Osteoblast (primary cell): ENCODE data around the gene CCL20. TPM values are rescaled to one million over a fixed set of nuclear protein-coding genes. Genes with fewer than 3 reads are reported as not detected.

Experiments
- DNase-seq: peaks from one replicate; pipeline ENCODE4 v3.0.0; 2011; ENCODE audit warnings: low spot score, mixed read lengths; ENCODE audit not compliant: insufficient read length; ENCODE audit errors: missing footprints
- H2AFZ ChIP-seq: 2 replicates; pipeline ENCODE4 v1.6.0; 2011; ENCODE audit warnings: mild to moderate bottlenecking, low read length
- H3K27ac ChIP-seq: 2 replicates; pipeline ENCODE4 v1.5.1; 2011; ENCODE audit warnings: mild to moderate bottlenecking, low read depth, low read length, moderate library complexity
- H3K27me3 ChIP-seq: 2 replicates; pipeline ENCODE4 v1.6.0; 2012; ENCODE audit warnings: mild to moderate bottlenecking, control low read depth, inconsistent platforms, low read length, moderate library complexity; ENCODE audit not compliant: insufficient read depth
- H3K36me3 ChIP-seq: 2 replicates; pipeline ENCODE4 v1.5.1; 2011; ENCODE audit warnings: mild to moderate bottlenecking, low read length, control low read depth, moderate library complexity; ENCODE audit not compliant: insufficient read depth
- H3K4me1 ChIP-seq: 2 replicates; pipeline ENCODE4 v1.5.1; 2011; ENCODE audit warnings: mild to moderate bottlenecking, low read length, control low read depth, moderate library complexity; ENCODE audit not compliant: insufficient read depth
- H3K4me2 ChIP-seq: 2 replicates; pipeline ENCODE4 v1.6.0; 2011; ENCODE audit warnings: mild to moderate bottlenecking, low read length; ENCODE audit not compliant: insufficient read depth
- H3K4me3 ChIP-seq: fragments of 200-600 bp; sonication (generic); 3 replicates; pipeline ENCODE4 v1.5.1; 2012; ENCODE audit warnings: mild to moderate bottlenecking, low read length, inconsistent platforms; ENCODE audit not compliant: insufficient read depth
- H3K79me2 ChIP-seq: 2 replicates; pipeline ENCODE4 v1.6.0; 2012; ENCODE audit warnings: mild to moderate bottlenecking, low read length, control low read depth, inconsistent platforms; ENCODE audit not compliant: insufficient read depth
- H3K9me3 ChIP-seq: 2 replicates; pipeline ENCODE4 v1.5.1; 2011; ENCODE audit warnings: low read depth, low read length, control low read depth
- H4K20me1 ChIP-seq: 2 replicates; pipeline ENCODE4 v1.6.0; 2012; ENCODE audit warnings: mild to moderate bottlenecking, low read length, control low read depth; ENCODE audit not compliant: insufficient read depth
- total RNA-seq: library from RNA; depleted of rRNA; stranded (reverse); fragments of >200 nt; gene quantifications from 2 replicates; pipeline ENCODE4 v1.2.3, GENCODE V29; 2012
- TF ChIP-seq, protein P1 (sequence below): IDR thresholded peaks from 2 replicates; pipeline ENCODE4 v1.5.1; 2011; ENCODE audit warnings: mild to moderate bottlenecking, low read depth, low read length, moderate library complexity; ENCODE audit errors: extremely low read depth

CCL20 gene
- total RNA-seq, 1 donor, result 1.1 TPM

DNA sequence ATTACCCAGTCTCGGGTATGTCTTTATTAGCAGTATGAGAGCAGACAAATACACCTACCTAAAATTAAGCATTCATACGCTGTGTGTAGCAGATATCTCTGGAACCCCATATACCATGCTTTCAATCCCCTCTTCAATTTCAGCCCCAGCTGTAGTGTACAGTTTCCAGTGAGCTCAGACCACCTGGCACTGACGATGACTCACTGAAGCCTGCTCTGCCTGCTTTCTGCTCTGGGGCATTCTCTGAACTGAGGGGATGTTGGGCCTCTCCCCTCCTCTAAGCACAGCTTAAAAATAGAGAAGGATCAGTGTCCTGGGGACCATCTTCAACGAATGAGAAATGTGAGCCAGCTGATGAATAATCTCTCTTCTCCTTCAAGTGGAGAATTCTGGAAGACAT, 8.7 kb upstream of the CCL20 start:
- H3K4me1 ChIP-seq, result peaks cover 2% of the 10 kb centered on the region
- no peaks in the 10 kb centered on the region for H3K27me3 ChIP-seq
- H3K4me2 ChIP-seq, result no peak overlapping the region
- H3K79me2 ChIP-seq, result no peaks in the 10 kb centered on the region
- TF ChIP-seq, protein P1, sequence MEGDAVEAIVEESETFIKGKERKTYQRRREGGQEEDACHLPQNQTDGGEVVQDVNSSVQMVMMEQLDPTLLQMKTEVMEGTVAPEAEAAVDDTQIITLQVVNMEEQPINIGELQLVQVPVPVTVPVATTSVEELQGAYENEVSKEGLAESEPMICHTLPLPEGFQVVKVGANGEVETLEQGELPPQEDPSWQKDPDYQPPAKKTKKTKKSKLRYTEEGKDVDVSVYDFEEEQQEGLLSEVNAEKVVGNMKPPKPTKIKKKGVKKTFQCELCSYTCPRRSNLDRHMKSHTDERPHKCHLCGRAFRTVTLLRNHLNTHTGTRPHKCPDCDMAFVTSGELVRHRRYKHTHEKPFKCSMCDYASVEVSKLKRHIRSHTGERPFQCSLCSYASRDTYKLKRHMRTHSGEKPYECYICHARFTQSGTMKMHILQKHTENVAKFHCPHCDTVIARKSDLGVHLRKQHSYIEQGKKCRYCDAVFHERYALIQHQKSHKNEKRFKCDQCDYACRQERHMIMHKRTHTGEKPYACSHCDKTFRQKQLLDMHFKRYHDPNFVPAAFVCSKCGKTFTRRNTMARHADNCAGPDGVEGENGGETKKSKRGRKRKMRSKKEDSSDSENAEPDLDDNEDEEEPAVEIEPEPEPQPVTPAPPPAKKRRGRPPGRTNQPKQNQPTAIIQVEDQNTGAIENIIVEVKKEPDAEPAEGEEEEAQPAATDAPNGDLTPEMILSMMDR, result no peak
- no peak for DNase-seq
- H3K27ac ChIP-seq, result peak overlapping the region; percentile 26
- H2AFZ ChIP-seq, result peak overlapping the region; percentile 45
- H4K20me1 ChIP-seq, result no peaks in the 10 kb centered on the region
- no peaks in the 10 kb centered on the region for H3K36me3 ChIP-seq
- no peak overlapping the region for H3K4me3 ChIP-seq
- H3K9me3 ChIP-seq, result no peaks in the 10 kb centered on the region

GRCh38 chr2:227805578-227805977, 8.1 kb upstream of the CCL20 start:
- H3K4me1 ChIP-seq, result peaks cover 2% of the 10 kb centered on the region
- peak overlapping the region; percentile 26 for H3K27ac ChIP-seq
- no peaks in the 10 kb centered on the region for H4K20me1 ChIP-seq
- no peaks in the 10 kb centered on the region for H3K36me3 ChIP-seq
- peak overlapping the region; percentile 43 for H3K4me3 ChIP-seq
- TF ChIP-seq, protein P1, result no peak
- no peaks in the 10 kb centered on the region for H3K27me3 ChIP-seq
- H3K79me2 ChIP-seq, result no peaks in the 10 kb centered on the region
- peak overlapping the region; percentile 45 for H2AFZ ChIP-seq
- H3K4me2 ChIP-seq, result peak overlapping the region; percentile 57
- DNase-seq, result no peak
- no peaks in the 10 kb centered on the region for H3K9me3 ChIP-seq

DNA sequence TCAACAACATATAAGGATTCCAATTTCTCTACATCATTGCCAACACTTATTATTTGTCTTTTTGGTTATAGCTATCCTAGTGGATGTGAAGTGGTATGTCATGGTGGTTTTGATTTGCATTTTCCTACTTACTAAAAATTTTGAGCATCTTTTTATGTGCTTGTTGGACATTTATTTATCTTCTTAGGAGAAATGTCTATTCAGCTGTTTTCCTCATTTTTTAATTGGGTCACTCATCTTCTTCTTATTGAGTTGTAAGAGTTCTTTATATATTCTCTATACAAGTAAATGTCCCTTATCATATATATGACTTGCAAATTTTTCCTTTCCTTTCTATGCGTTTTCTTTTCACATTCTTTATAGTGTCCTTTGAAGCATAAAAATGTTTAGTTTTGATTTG, 4.7 kb upstream of the CCL20 start:
- Histone ChIP-seq H3K79me2 (no peaks in the 10 kb centered on the region), H2AFZ (no peak overlapping the region)
- TF ChIP-seq, protein P1, result no peak

DNA sequence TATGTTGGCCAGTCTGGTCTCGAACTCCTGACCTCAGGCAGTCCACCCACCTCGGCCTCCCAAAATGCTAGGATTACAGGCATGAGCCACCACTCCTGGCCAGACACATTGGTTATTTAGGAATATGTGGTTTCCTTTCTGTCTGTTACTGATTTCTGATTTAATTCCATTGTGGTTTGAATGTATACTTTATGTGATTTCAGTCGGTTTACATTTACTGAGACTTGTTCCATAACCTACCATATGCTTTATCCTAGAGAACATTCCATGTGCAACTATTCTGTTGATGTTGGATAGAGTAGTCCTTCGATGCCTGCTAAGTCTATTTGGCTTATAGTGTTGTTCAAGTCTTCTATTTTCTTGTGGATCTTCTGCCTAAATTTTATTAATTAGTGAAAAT, 1.6 kb upstream of the CCL20 start:
- Histone ChIP-seq H3K4me3 (no peak overlapping the region), H2AFZ (no peak overlapping the region), H3K79me2 (no peaks in the 10 kb centered on the region), H3K36me3 (no peaks in the 10 kb centered on the region), H4K20me1 (no peaks in the 10 kb centered on the region), H3K27me3 (no peaks in the 10 kb centered on the region), H3K9me3 (no peaks in the 10 kb centered on the region), H3K4me1 (peaks cover 9% of the 10 kb centered on the region), H3K4me2 (no peak overlapping the region), H3K27ac (no peak overlapping the region)
- no peak for DNase-seq
- TF ChIP-seq, protein P1, result no peak

More for the DNA sequence above, 4.7 kb upstream of the CCL20 start:
- Histone ChIP-seq H3K4me2 (no peak overlapping the region), H4K20me1 (no peaks in the 10 kb centered on the region), H3K9me3 (no peaks in the 10 kb centered on the region), H3K4me1 (peaks cover 2% of the 10 kb centered on the region), H3K36me3 (no peaks in the 10 kb centered on the region), H3K27me3 (no peaks in the 10 kb centered on the region), H3K27ac (no peak overlapping the region), H3K4me3 (no peak overlapping the region)
- DNase-seq, result no peak
